Measurements from ENCODE around the gene DRGX.

DNA sequence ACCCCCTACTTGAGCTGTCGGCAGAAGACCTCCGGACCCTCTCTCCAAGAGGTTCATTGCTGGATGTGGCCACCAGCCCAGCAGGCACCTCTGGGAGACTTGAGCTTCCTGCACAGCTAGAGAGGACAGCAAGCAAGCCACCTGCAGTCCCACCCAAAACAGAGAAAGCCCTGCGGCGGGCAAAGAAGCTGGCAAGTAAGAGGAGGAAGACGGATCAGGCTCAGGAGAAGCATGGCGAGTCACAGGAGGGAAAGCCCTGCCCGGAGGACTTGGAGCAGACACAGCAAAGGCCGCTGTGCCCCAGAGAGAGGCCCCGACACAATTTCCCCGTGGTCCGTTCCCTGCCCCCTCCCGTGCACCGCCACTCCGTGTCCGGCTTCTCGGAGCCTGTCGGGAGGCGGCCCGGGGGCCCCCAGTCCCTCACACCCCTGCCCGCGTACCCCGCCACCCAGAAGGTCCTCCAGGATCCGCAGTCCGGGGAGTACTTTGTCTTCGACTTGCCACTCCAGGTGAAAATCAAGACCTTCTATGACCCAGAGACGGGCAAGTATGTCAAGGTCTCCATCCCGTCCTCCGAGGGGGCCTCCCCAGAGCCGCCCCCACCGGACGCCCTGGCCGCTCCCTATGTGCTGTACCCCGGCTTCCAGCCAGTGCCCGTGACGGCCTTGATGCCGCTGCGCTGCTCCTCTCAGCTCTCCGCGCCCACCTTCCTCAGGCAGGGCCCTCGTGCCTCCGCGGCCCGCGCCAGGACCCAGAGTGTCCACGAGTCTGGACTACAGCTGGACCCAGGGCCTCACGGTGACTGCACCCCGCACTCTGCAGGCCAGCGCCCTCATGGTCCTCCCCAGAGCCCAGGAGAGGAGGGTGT is 69.7 kb downstream of the DRGX start:
- TF ChIP-seq POLR2A (IDR thresholded peaks at IDR 0.05; ENCODE audit: low read length) (no peak), GATA1 (IDR thresholded peaks at IDR 0.05; ENCODE audit: low read depth, low read length) (no peak)
